HUES64 (cell line): ENCODE data around the gene CACNG4.

ENCODE experiments used
- H3K27ac ChIP-seq: 2 replicates; pipeline ENCODE4 v1.7.0; 2013; ENCODE audit warnings: low read depth, low read length, inconsistent platforms
- H3K27me3 ChIP-seq: 2 replicates; pipeline ENCODE4 v1.6.1; 2013; ENCODE audit warnings: mild to moderate bottlenecking, low read length; ENCODE audit not compliant: insufficient read depth
- H3K36me3 ChIP-seq: 2 replicates; pipeline ENCODE4 v1.6.1; 2013; ENCODE audit warnings: mild to moderate bottlenecking, low read length; ENCODE audit not compliant: insufficient read depth
- H3K4me1 ChIP-seq: 2 replicates; pipeline ENCODE4 v1.6.1; 2013; ENCODE audit warnings: mild to moderate bottlenecking, low read length, moderate library complexity; ENCODE audit not compliant: insufficient read depth
- H3K4me3 ChIP-seq: 2 replicates; pipeline ENCODE4 v1.5.1; 2013; ENCODE audit warnings: mild to moderate bottlenecking, low read length, moderate library complexity
- H3K9ac ChIP-seq: 2 replicates; pipeline ENCODE4 v1.6.1; 2013; ENCODE audit warnings: mild to moderate bottlenecking, low read depth, low read length
- H3K9me3 ChIP-seq: 2 replicates; pipeline ENCODE4 v1.6.1; 2013; ENCODE audit warnings: low read depth, low read length; ENCODE audit not compliant: insufficient read depth
- WGBS: fragments of 150-250, 120-280 bp; methylation state at CpG from one replicate; pipeline ENCODE4 v1.1.7; 2013; ENCODE audit warnings: missing lambda C conversion rate; 5-methylcytosine and 5-hydroxymethylcytosine counted together

Gene CACNG4

DNA sequence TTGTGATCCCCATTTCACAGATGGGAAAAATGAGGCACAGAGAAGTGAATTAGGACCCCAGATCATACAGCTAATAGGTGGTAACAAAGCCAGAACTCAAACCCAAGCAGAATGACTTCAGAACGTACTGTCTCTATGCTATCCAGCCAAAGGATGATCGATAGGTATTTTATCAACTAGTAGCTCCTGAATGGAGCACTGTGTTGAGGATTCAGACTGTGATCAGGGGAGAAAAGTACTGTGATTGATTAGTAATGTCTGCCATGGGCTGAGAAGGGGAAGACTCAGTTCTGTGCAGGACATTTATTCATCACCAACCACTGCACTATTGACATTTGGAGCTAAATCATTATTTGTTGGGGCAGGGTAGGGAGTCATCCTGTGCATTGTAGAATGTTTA, 38.7 kb downstream of the CACNG4 start:
- Histone ChIP-seq H3K36me3 (no peaks in the 10 kb centered on the region), H3K4me1 (no peaks in the 10 kb centered on the region), H3K9me3 (no peaks in the 10 kb centered on the region), H3K27me3 (no peaks in the 10 kb centered on the region), H3K4me3 (no peak overlapping the region), H3K9ac (no peak overlapping the region), H3K27ac (no peak overlapping the region)
- 93% methylated on average over 2 of the region's 2 CpGs for WGBS

DNA sequence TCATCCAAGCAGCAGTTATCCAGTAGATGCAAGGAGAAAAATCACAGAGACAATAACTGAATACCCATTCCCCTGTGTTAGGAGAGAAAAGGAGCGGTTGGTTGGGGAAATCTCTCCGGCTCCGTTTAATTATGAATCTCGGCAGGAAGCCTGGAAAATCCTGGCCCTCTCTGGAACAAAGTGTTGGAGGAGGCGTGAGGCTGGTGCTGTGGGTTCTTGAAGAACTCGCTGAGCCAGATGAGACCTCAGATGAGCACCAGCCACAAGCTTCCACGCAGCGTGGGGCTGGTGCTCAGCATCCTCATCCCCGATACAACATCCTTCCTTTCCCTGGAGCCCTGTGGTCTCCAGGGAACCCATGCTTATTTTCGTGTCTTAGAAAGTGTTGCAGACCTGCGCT, 39.7 kb downstream of the CACNG4 start:
- H3K9ac ChIP-seq = no peak overlapping the region
- no peaks in the 10 kb centered on the region for H3K36me3 ChIP-seq
- no peak overlapping the region for H3K27ac ChIP-seq
- WGBS = 96% methylated on average over 11 of the region's 11 CpGs
- H3K27me3 ChIP-seq = no peaks in the 10 kb centered on the region
- no peaks in the 10 kb centered on the region for H3K9me3 ChIP-seq
- H3K4me3 ChIP-seq = no peak overlapping the region
- no peaks in the 10 kb centered on the region for H3K4me1 ChIP-seq

DNA sequence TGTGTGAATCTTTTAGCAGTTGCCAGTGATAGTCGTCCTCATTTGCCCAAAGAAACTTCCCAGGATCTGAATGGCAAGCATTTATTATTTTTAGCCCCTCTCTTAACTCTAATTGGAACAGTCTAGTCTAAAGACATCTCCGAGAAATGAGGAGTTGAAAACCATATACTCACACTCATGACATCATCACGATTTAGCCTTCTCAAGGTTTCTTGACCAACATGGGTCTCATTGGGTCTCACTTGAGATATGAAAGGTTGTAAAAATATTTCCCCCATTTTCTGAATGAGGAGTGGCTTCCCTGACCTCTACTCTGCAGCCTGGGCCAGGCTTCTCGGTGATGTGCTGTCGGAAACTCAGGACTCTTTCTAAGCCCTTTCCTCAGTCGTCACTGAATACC, 42.8 kb downstream of the CACNG4 start:
- H3K4me1 ChIP-seq = no peaks in the 10 kb centered on the region
- no peaks in the 10 kb centered on the region for H3K36me3 ChIP-seq
- WGBS = 93% methylated on average over 6 of the region's 6 CpGs
- no peak overlapping the region for H3K27ac ChIP-seq
- H3K9ac ChIP-seq = no peak overlapping the region
- no peaks in the 10 kb centered on the region for H3K9me3 ChIP-seq
- no peak overlapping the region for H3K4me3 ChIP-seq
- no peaks in the 10 kb centered on the region for H3K27me3 ChIP-seq

DNA sequence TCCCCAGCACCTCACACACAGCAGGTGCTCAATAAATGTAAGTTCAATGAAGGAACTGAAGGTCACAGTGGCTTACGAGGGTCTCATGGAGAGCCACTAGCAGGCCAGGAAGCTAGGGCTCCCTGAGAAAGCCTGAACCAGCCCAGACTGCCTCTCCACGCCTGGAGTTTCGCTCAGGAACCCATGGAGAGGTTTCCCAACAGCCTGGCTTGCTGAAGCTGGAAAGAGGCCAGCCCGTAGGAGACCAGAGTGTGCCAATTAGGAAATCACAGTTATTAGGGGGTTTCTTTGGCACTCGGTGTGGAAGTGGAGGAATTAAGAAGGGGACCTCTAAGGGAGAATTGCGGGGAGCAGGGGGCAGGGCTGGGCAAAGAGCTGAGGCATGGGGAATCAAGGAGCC, 43.6 kb downstream of the CACNG4 start:
- H3K4me3 ChIP-seq = no peak overlapping the region
- H3K9ac ChIP-seq = no peak overlapping the region
- 93% methylated on average over 6 of the region's 6 CpGs for WGBS
- no peaks in the 10 kb centered on the region for H3K36me3 ChIP-seq
- no peaks in the 10 kb centered on the region for H3K9me3 ChIP-seq
- H3K27me3 ChIP-seq = no peaks in the 10 kb centered on the region
- no peaks in the 10 kb centered on the region for H3K4me1 ChIP-seq
- no peak overlapping the region for H3K27ac ChIP-seq

DNA sequence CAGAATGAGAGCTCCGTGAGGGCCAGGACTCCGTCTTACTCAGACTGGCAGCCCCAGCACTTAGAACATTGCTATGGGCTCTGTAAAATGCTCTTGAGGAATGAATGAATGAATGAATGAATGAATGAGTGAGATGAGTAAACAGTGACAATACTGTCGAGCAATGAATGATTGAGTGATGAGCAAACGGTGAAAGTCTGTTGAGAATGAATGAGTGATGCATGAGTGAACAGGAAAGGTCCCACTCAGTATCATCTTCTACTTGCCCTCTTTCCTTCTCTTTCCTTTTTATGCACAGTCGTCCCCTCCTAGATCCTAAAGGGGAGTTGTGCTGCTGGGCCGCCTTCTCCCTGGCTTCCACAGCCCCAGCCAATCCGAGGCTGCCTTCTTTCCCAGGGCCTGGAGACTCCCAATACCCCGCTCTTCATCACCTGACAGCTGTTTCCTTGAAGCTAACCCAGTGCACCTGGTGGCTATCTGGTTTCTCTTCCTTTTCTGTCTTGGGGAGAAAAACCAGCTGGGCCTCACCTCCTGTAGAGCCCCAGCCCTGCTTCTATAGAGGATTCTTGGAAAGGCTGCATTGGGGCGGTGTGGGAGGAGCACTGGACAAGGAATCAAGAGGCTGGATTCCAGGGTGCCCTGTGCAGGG, 47.1 kb downstream of the CACNG4 start:
- 91% methylated on average over 9 of the region's 9 CpGs for WGBS
- H3K9me3 ChIP-seq = no peaks in the 10 kb centered on the region
- no peaks in the 10 kb centered on the region for H3K27me3 ChIP-seq
- H3K9ac ChIP-seq = no peak overlapping the region
- H3K36me3 ChIP-seq = no peaks in the 10 kb centered on the region
- H3K4me1 ChIP-seq = no peaks in the 10 kb centered on the region
- H3K4me3 ChIP-seq = no peak overlapping the region
- H3K27ac ChIP-seq = no peak overlapping the region

DNA sequence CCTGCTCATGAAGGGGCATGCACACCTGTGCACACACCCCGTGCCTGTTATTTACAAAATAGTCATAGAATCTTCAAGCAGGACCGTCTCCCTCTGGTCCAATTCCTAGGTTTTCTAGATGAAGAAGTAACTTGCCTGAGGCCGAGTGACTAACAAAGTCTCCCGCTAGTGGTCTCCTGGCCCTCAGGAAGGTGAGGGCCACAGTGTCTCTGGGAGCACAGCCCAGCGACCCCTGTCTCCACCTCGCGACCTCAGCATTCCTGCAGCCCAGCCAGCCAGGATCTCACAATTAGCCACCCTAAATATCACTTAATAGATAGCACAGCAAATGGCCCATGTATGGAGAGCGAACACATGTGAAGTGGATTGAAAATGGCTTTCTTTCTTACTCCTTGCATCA, 49.4 kb downstream of the CACNG4 start:
- H3K36me3 ChIP-seq = no peaks in the 10 kb centered on the region
- no peaks in the 10 kb centered on the region for H3K4me1 ChIP-seq
- H3K27me3 ChIP-seq = no peaks in the 10 kb centered on the region
- no peak overlapping the region for H3K4me3 ChIP-seq
- no peak overlapping the region for H3K27ac ChIP-seq
- 90% methylated on average over 8 of the region's 8 CpGs for whole genome bisulfite sequencing
- H3K9ac ChIP-seq = no peak overlapping the region
- no peaks in the 10 kb centered on the region for H3K9me3 ChIP-seq

DNA sequence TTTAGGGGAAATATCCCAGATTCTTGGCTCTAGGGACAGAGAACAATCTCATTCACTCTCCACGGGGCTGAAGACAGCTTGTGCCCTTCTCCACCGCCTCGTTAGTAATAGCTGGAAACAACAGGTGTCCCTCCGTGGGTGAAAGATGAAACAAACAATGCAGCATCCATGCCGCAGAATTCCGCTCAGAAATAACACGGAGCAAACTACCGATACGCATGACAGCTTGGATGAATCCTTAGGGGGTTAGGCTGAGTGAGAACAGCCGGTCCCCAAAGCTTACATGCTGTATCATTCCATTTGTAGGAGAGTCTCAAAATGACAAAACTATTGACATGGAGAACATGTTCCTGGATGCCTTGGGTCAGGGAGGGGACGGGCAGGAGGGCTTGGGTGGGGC, 50.5 kb downstream of the CACNG4 start:
- H3K9me3 ChIP-seq = no peaks in the 10 kb centered on the region
- H3K36me3 ChIP-seq = no peaks in the 10 kb centered on the region
- no peak overlapping the region for H3K9ac ChIP-seq
- no peak overlapping the region for H3K4me3 ChIP-seq
- no peaks in the 10 kb centered on the region for H3K27me3 ChIP-seq
- H3K4me1 ChIP-seq = no peaks in the 10 kb centered on the region
- no peak overlapping the region for H3K27ac ChIP-seq
- whole genome bisulfite sequencing = 93% methylated on average over 11 of the region's 11 CpGs

DNA sequence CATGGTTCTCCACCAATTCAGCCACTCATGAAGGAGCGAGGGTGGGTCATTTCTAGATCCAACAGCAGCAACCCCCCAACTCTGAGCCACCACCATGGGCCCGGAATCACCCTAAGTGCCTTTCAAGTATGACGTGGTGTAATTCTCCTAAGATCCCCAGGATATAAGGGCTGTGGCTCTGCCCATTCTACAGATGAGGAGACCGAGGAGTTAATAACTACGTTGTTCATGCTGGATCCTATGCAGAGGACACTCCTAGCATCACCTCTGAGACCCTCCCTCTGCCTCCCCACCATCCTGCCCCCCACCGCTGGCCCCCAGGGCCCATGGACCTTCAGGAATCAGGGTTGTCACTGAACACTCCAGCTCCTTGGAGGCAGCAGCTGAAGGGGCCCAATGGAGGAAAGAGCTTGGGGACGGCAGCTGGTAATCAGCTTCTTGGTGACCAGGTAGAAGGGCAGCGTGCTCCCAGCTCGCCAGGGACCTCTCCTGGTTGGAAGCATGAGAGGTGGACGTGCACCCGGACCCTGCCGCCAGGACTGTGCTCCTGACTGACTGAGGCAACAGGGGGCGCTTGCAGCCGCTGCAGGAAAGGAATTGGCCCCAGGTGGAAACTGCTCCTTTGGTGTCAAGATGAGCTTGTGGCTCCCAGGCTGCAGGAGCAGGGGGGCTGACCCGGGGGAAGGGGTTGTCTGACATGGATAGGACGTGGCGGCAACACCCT, 51.7 kb downstream of the CACNG4 start:
- H3K9me3 ChIP-seq = no peaks in the 10 kb centered on the region
- H3K9ac ChIP-seq = no peak overlapping the region
- 89% methylated on average over 17 of the region's 17 CpGs for WGBS
- H3K27ac ChIP-seq = no peak overlapping the region
- H3K27me3 ChIP-seq = no peaks in the 10 kb centered on the region
- H3K4me1 ChIP-seq = no peaks in the 10 kb centered on the region
- no peaks in the 10 kb centered on the region for H3K36me3 ChIP-seq
- H3K4me3 ChIP-seq = no peak overlapping the region

DNA sequence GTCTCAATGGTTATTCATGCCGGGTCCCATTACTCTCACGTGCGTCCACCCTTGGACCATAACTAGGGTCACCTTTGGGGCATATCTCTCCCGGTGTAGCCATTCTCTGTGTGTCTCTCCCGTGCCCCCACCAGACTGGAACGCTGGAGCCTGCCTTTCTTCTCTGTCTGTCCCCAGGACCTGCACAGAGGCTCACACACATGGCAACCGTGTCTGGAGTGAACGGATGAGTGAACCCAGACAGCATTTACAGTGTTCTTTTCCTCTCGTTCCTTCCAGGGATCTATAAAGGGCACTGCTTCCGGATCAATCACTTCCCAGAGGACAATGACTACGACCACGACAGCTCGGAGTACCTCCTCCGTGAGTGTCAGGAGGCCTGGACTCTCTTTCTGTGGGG, 53.4 kb downstream of the CACNG4 start:
- no peaks in the 10 kb centered on the region for H3K36me3 ChIP-seq
- H3K9ac ChIP-seq = no peak overlapping the region
- H3K4me3 ChIP-seq = no peak overlapping the region
- WGBS = 94% methylated on average over 14 of the region's 14 CpGs
- no peak overlapping the region for H3K27ac ChIP-seq
- no peaks in the 10 kb centered on the region for H3K9me3 ChIP-seq
- H3K27me3 ChIP-seq = no peaks in the 10 kb centered on the region
- no peaks in the 10 kb centered on the region for H3K4me1 ChIP-seq

DNA sequence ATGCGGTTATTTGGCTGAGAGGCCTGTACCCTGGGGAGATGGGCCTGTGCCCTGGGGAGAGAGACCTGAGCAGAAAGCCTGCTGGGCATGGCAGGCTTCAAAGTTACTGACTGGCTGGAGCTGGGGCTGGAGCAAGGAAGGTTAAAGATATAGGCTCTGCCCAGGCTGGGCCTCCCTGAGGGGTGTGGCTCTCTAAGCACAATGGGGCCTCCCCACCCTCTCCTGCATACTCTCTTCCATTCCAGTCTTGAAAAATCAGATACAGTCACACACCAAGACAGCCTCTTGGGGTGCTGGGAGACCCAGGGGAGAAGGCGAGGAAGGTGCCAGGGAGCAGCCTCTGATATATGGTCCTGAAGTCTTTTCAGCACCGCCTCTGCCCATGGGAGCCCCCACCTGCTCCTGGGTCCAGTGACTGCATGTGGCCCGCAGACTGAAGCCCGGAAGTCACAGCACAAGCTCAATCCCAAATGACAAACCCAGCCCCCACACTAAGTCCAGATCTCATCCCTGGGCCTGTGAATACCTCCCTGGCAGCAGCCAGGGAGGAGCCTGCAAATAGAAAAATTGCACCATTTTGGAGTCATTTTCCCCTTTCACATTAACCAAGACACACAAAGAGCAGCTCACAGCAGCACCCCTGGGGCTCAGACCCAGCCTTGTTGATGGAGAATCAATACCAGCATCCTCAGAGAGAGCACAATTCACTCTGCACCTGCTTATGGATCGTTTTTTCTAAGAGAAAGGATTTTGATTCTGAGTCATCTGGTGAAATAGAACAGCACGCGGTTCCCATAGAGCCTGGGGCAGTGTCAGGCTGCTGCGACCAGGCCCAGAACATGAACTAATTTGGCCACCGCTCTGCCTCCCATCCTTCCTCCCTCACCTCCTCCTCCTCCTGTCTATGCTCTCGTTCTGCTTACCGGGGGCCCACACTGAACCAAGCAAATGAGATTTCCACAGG, 54.2 kb downstream of the CACNG4 start:
- H3K36me3 ChIP-seq = no peaks in the 10 kb centered on the region
- no peak overlapping the region for H3K27ac ChIP-seq
- no peaks in the 10 kb centered on the region for H3K4me1 ChIP-seq
- H3K9ac ChIP-seq = no peak overlapping the region
- H3K9me3 ChIP-seq = no peaks in the 10 kb centered on the region
- WGBS = 86% methylated on average over 12 of the region's 12 CpGs
- no peaks in the 10 kb centered on the region for H3K27me3 ChIP-seq
- no peak overlapping the region for H3K4me3 ChIP-seq

DNA sequence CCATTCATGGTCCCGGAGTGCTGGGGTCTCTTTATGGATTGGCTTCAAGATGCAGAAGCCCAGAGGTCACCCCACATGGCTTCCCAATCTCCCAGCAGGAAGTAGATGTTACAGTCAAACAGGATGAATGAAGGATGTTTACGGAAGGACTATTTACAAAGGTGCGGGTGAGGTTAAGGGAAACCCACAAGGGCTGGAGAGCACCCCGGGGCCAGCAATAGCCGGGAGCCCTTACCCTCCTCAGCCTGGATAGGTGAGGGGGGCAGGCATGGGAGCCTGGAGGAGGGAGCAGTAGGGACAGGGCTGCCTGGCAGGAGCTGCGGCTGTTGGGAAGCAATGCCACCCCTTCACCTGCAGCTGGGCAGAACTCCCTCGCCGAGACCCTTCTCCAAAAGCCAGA, 55.3 kb downstream of the CACNG4 start:
- H3K4me3 ChIP-seq = no peak overlapping the region
- no peak overlapping the region for H3K27ac ChIP-seq
- H3K9me3 ChIP-seq = no peaks in the 10 kb centered on the region
- 92% methylated on average over 8 of the region's 8 CpGs for WGBS
- no peaks in the 10 kb centered on the region for H3K4me1 ChIP-seq
- H3K27me3 ChIP-seq = no peaks in the 10 kb centered on the region
- H3K36me3 ChIP-seq = no peaks in the 10 kb centered on the region
- no peak overlapping the region for H3K9ac ChIP-seq
